Lower lobe of right lung (tissue), 2 donors: ENCODE results near the gene MOB3B. TPM values are rescaled to one million over a fixed set of nuclear protein-coding genes. Genes with fewer than 3 reads are reported as not detected.

Experiments
- ATAC-seq, 2 donors: fragments of 200-7000 bp; cut with Tn5 transposase; one replicate each; pipeline ENCODE4 v1.9.1; 2020 to 2022; ENCODE audit warnings: mild to moderate bottlenecking in 2 of 2, moderate library complexity in 2 of 2
- DNase-seq: peaks from one replicate; pipeline ENCODE4 v3.0.0-alpha.2; 2020
- H3K27ac ChIP-seq: fragments of 200-600 bp; one replicate; pipeline ENCODE4 v1.8.0; 2022
- H3K27me3 ChIP-seq: fragments of 200-600 bp; one replicate; pipeline ENCODE4 v1.8.0; 2022; ENCODE audit warnings: low read depth
- H3K36me3 ChIP-seq: fragments of 200-600 bp; one replicate; pipeline ENCODE4 v1.8.0; 2022; ENCODE audit warnings: mild to moderate bottlenecking
- H3K4me1 ChIP-seq: fragments of 200-600 bp; one replicate; pipeline ENCODE4 v1.8.0; 2022
- H3K4me3 ChIP-seq: fragments of 200-600 bp; one replicate; pipeline ENCODE4 v1.8.0; 2022; ENCODE audit warnings: mild to moderate bottlenecking
- H3K9me3 ChIP-seq: fragments of 200-600 bp; one replicate; pipeline ENCODE4 v1.8.0; 2022
- CTCF ChIP-seq: fragments of 200-600 bp; IDR thresholded peaks from one replicate; pipeline ENCODE4 v1.8.0; 2022; ENCODE audit warnings: antibody characterized with exemption, mild to moderate bottlenecking
- intact Hi-C: fragments of 100-400 bp; cut with DNase I; formaldehyde crosslinking; loops from one replicate; pipeline ENCODE4 v1.11.0; 2022
- total RNA-seq: library from RNA; stranded (reverse); fragmentation: NEBNext Ultra II Directional; extraction: Animal tissue kit (Norgen Biotek cat#: 25700); gene quantifications from one replicate; pipeline ENCODE4 v1.2.1, GENCODE V29; 2021
- donor health status: DM: no; HTN: yes; CAD: no; lungs with severe emphysema.

MOB3B gene
- total RNA-seq, 1 donor from 2014 or later, result 22.7 TPM

DNA sequence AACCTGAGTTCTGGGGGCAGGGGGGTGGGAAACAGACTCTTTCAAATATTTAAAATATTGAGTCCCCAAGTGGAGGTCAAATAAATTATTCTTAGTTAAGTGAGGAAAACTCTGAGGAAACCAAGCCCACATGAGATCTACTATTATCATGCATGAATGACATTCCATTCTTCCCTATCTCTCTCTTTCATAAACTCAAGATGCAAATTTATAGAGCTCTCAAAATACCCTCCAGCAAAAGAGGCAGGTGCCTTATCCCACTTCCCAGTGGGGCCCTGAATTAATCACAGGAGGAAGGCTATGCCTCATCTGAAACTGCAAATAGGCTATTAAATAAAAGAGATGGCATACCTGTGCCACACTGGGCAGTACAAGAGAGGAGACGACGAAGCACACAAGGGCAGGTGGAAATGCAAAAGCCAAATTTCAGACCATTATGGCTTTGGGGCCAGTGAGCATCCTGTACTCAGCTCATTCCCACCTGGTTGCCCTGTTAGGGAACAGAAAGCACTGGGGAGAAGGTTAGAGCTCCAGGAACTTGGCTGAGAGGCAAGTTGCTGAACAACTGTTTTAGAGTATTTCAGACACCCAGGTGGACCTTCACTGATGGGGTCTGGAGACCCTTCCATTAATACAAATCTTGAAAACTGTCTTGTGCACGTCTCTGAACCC lies 130.5 kb downstream of the MOB3B start:
- Histone ChIP-seq H3K4me3 (no peak overlapping the region), H3K27ac (no peak overlapping the region), H3K9me3 (no peaks in the 10 kb centered on the region), H3K4me1 (peaks cover 5% of the 10 kb centered on the region), H3K36me3 (no peaks in the 10 kb centered on the region), H3K27me3 (no peaks in the 10 kb centered on the region)
- DNase-seq, result no peak
- intact Hi-C loops, result no loop called here
- no peak for TF ChIP-seq CTCF
- ATAC-seq, result no peak

DNA sequence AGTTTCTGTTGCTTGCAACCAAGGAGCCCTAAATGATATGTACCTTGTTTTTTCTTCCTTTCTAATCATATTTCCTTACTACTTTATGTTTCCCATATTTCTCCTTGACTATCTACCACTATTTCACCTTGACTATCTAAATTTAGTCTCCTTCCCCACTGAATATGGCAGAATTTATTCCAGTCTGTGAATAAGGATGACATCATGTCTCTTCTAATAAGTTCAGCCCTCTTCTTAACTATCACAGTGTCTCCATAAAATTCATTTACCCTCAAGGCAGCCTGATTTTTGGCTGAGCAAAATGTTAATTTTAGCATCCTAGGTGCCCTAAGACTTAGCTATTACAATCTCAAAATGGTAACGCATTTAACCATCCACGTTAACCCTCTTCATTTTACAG lies 133.1 kb downstream of the MOB3B start:
- DNase-seq (no peak), ATAC-seq (no peak)
- Histone ChIP-seq H3K9me3 (no peaks in the 10 kb centered on the region), H3K4me1 (peaks cover 20% of the 10 kb centered on the region), H3K27me3 (no peaks in the 10 kb centered on the region), H3K36me3 (no peaks in the 10 kb centered on the region), H3K4me3 (no peak overlapping the region), H3K27ac (no peak overlapping the region)
- intact Hi-C loops, result no loop called here
- TF ChIP-seq CTCF, result no peak

- ATAC-seq (no peak), DNase-seq (no peak)
- Histone ChIP-seq H3K4me3 (no peak overlapping the region), H3K27ac (no peak overlapping the region), H3K27me3 (no peaks in the 10 kb centered on the region), H3K9me3 (no peaks in the 10 kb centered on the region), H3K36me3 (no peaks in the 10 kb centered on the region), H3K4me1 (peaks cover 20% of the 10 kb centered on the region)
- no peak for TF ChIP-seq CTCF
- intact Hi-C loops, result no loop called here
Measured at GRCh38 chr9:27395484-27395921, 134.1 kb downstream of the MOB3B start.

- no peak for TF ChIP-seq CTCF
- intact Hi-C loops, result no loop called here
- ATAC-seq, result no peak
- no peaks in the 10 kb centered on the region for H3K27me3 ChIP-seq
- H3K36me3 ChIP-seq, result no peaks in the 10 kb centered on the region
- no peak overlapping the region for H3K27ac ChIP-seq
- DNase-seq, result no peak
- H3K4me1 ChIP-seq, result peaks cover 20% of the 10 kb centered on the region
- no peak overlapping the region for H3K4me3 ChIP-seq
- no peaks in the 10 kb centered on the region for H3K9me3 ChIP-seq
Measured at GRCh38 chr9:27394826-27395201, 134.8 kb downstream of the MOB3B start.

- TF ChIP-seq CTCF, result no peak
- no peaks in the 10 kb centered on the region for H3K27me3 ChIP-seq
- H3K4me3 ChIP-seq, result no peak overlapping the region
- H3K27ac ChIP-seq, result no peak overlapping the region
- intact Hi-C loops, result no loop called here
- H3K36me3 ChIP-seq, result no peaks in the 10 kb centered on the region
- H3K4me1 ChIP-seq, result peaks cover 20% of the 10 kb centered on the region
- no peak for DNase-seq
- peak; percentile 82 to 90 for ATAC-seq
- H3K9me3 ChIP-seq, result no peaks in the 10 kb centered on the region
Measured at GRCh38 chr9:27394154-27394825, 135.3 kb downstream of the MOB3B start.
